ENCODE measurements around the gene NUDT5. TPM values are rescaled to one million over a fixed set of nuclear protein-coding genes. Genes with fewer than 3 reads are reported as not detected.
A peak's percentile ranks its signal among the peaks of the same experiment; 100 is the strongest.

The NUDT5 gene
- total and polyA plus RNA-seq, 2 of the 13 experiments (the other 11 are each of a cell fraction or from before 2014, with no cell fraction given) = 79.6 to 134 TPM

- TF ChIP-seq, protein P1, sequence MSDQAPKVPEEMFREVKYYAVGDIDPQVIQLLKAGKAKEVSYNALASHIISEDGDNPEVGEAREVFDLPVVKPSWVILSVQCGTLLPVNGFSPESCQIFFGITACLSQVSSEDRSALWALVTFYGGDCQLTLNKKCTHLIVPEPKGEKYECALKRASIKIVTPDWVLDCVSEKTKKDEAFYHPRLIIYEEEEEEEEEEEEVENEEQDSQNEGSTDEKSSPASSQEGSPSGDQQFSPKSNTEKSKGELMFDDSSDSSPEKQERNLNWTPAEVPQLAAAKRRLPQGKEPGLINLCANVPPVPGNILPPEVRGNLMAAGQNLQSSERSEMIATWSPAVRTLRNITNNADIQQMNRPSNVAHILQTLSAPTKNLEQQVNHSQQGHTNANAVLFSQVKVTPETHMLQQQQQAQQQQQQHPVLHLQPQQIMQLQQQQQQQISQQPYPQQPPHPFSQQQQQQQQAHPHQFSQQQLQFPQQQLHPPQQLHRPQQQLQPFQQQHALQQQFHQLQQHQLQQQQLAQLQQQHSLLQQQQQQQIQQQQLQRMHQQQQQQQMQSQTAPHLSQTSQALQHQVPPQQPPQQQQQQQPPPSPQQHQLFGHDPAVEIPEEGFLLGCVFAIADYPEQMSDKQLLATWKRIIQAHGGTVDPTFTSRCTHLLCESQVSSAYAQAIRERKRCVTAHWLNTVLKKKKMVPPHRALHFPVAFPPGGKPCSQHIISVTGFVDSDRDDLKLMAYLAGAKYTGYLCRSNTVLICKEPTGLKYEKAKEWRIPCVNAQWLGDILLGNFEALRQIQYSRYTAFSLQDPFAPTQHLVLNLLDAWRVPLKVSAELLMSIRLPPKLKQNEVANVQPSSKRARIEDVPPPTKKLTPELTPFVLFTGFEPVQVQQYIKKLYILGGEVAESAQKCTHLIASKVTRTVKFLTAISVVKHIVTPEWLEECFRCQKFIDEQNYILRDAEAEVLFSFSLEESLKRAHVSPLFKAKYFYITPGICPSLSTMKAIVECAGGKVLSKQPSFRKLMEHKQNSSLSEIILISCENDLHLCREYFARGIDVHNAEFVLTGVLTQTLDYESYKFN (CRISPR knock-in tag; conservative IDR thresholded peaks at IDR 0.05) = 0 out of 2 replicates have a peak, but pooled peaks have one; percentile 28
- TF ChIP-seq ZSCAN9 (CRISPR knock-in tag; IDR thresholded peaks at IDR 0.05; ENCODE audit: borderline replicate concordance) (0 out of 2 replicates have a peak, but pooled peaks have one; percentile 31), KLF6 (CRISPR knock-in tag; IDR thresholded peaks at IDR 0.05) (no peak), MATR3 (CRISPR knock-in tag; IDR thresholded peaks at IDR 0.05) (no peak), NCOA2 (CRISPR knock-in tag; IDR thresholded peaks at IDR 0.05) (0 out of 2 replicates have a peak, but pooled peaks have one; percentile 16), ZNF788 (CRISPR knock-in tag; IDR thresholded peaks at IDR 0.05; ENCODE audit: borderline replicate concordance) (no peak), MIXL1 (CRISPR knock-in tag; IDR thresholded peaks at IDR 0.05) (peak; percentile 13; the same call in 1 of the 2 replicates), FOXO4 (CRISPR knock-in tag; conservative IDR thresholded peaks at IDR 0.05) (no peak), MLLT10 (CRISPR knock-in tag; IDR thresholded peaks at IDR 0.05) (no peak), ZNF17 (CRISPR knock-in tag; IDR thresholded peaks at IDR 0.05) (no peak), MEIS2 (CRISPR knock-in tag; IDR thresholded peaks at IDR 0.05) (no peak), ZBTB21 (CRISPR knock-in tag; IDR thresholded peaks at IDR 0.05) (no peak), ZNF644 (CRISPR knock-in tag; IDR thresholded peaks at IDR 0.05; ENCODE audit: low read depth) (no peak), NKX3-1 (CRISPR knock-in tag; IDR thresholded peaks at IDR 0.05) (no peak), NCOA5 (CRISPR knock-in tag; IDR thresholded peaks at IDR 0.05) (no peak), ZNF143 (CRISPR knock-in tag; IDR thresholded peaks at IDR 0.05) (no peak), HNRNPK (IDR thresholded peaks at IDR 0.05; ENCODE audit: low read depth, low read length, poor library complexity, severe bottlenecking) (no peak), ZNF382 (CRISPR knock-in tag; IDR thresholded peaks at IDR 0.05; ENCODE audit: borderline replicate concordance) (no peak), ASH2L (IDR thresholded peaks at IDR 0.05; ENCODE audit: insufficient read length, low read depth, low read length) (no peak), POLR2A (IDR thresholded peaks at IDR 0.05; ENCODE audit: insufficient read depth in 1 of 2, low read depth in 2 of 2, low read length in 2 of 2) (no peak), CBX5 (CRISPR knock-in tag; IDR thresholded peaks at IDR 0.05; ENCODE audit: borderline replicate concordance) (no peak), HMG20A (CRISPR knock-in tag; IDR thresholded peaks at IDR 0.05; ENCODE audit: borderline replicate concordance) (no peak), SKI (IDR thresholded peaks at IDR 0.05; ENCODE audit: partially characterized antibody) (no peak)
- TF ChIP-seq, protein P2, sequence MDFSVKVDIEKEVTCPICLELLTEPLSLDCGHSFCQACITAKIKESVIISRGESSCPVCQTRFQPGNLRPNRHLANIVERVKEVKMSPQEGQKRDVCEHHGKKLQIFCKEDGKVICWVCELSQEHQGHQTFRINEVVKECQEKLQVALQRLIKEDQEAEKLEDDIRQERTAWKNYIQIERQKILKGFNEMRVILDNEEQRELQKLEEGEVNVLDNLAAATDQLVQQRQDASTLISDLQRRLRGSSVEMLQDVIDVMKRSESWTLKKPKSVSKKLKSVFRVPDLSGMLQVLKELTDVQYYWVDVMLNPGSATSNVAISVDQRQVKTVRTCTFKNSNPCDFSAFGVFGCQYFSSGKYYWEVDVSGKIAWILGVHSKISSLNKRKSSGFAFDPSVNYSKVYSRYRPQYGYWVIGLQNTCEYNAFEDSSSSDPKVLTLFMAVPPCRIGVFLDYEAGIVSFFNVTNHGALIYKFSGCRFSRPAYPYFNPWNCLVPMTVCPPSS (IDR thresholded peaks at IDR 0.05) = no peak
- TF ChIP-seq, protein P3, sequence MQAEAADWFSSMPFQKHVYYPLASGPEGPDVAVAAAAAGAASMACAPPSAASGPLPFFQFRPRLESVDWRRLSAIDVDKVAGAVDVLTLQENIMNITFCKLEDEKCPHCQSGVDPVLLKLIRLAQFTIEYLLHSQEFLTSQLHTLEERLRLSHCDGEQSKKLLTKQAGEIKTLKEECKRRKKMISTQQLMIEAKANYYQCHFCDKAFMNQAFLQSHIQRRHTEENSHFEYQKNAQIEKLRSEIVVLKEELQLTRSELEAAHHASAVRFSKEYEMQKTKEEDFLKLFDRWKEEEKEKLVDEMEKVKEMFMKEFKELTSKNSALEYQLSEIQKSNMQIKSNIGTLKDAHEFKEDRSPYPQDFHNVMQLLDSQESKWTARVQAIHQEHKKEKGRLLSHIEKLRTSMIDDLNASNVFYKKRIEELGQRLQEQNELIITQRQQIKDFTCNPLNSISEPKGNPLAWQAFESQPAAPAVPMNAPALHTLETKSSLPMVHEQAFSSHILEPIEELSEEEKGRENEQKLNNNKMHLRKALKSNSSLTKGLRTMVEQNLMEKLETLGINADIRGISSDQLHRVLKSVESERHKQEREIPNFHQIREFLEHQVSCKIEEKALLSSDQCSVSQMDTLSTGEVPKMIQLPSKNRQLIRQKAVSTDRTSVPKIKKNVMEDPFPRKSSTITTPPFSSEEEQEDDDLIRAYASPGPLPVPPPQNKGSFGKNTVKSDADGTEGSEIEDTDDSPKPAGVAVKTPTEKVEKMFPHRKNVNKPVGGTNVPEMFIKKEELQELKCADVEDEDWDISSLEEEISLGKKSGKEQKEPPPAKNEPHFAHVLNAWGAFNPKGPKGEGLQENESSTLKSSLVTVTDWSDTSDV (CRISPR knock-in tag; IDR thresholded peaks at IDR 0.05) = no peak
Measured at GRCh38 chr10:12191715-12192114, 4.0 kb downstream of the NUDT5 start (continued).

Measured in HepG2 (cell line).